H1 (cell line): ENCODE data around the gene PDE9A.

Source experiments
- CREB1 ChIP-seq: IDR thresholded peaks from 2 replicates; pipeline ENCODE4 v1.6.1; 2012; ENCODE audit warnings: inconsistent platforms
- EZH2 ChIP-seq: fragments of 200-600 bp; sonication (generic); IDR thresholded peaks from 2 replicates; pipeline ENCODE4 v1.7.1; 2012; ENCODE audit warnings: low read depth, mild to moderate bottlenecking, moderate library complexity, low read length, inconsistent platforms; ENCODE audit not compliant: severe bottlenecking
- POLR2A ChIP-seq, 2 experiments: IDR thresholded peaks; 1 replicate in 1 of 2; 2 replicates in 1 of 2; pipeline ENCODE4 v1.6.1; 2011; ENCODE audit warnings: low read depth in 2 of 2, low read length in 2 of 2, mild to moderate bottlenecking in 2 of 2; ENCODE audit errors: control extremely low read depth in 1 of 2
- RFX5 ChIP-seq: IDR thresholded peaks from 2 replicates; pipeline ENCODE4 v1.6.1; 2011; ENCODE audit warnings: low read depth, low read length, improper control_type of control experiment, borderline replicate concordance
- RNF2 ChIP-seq: fragments of 200-900, 300-1000 bp; sonication (generic); IDR thresholded peaks from 2 replicates; pipeline ENCODE4 v1.7.1; 2016; ENCODE audit warnings: borderline replicate concordance, low read depth, mild to moderate bottlenecking, antibody characterized with exemption, low read length; ENCODE audit not compliant: poor library complexity, severe bottlenecking; ENCODE audit errors: missing control alignments
- SP4 ChIP-seq: IDR thresholded peaks from 2 replicates; pipeline ENCODE4 v1.6.1; 2012; ENCODE audit warnings: low read length, inconsistent platforms
- TAF1 ChIP-seq: IDR thresholded peaks from 2 replicates; pipeline ENCODE4 v1.6.1; 2011; ENCODE audit warnings: mild to moderate bottlenecking, low read depth, low read length
- TF ChIP-seq, protein P1 (sequence below), 3 experiments: IDR thresholded peaks; 1 replicate in 2 of 3; 2 replicates in 1 of 3; pipeline versions ENCODE4 v1.5.1 to v1.6.1; 2011; ENCODE audit warnings: low read length in 3 of 3, mild to moderate bottlenecking in 3 of 3, inconsistent platforms in 2 of 3, low read depth in 1 of 3, moderate library complexity in 1 of 3; ENCODE audit not compliant: insufficient read depth in 1 of 3; ENCODE audit errors: control extremely low read depth in 1 of 3

DNA sequence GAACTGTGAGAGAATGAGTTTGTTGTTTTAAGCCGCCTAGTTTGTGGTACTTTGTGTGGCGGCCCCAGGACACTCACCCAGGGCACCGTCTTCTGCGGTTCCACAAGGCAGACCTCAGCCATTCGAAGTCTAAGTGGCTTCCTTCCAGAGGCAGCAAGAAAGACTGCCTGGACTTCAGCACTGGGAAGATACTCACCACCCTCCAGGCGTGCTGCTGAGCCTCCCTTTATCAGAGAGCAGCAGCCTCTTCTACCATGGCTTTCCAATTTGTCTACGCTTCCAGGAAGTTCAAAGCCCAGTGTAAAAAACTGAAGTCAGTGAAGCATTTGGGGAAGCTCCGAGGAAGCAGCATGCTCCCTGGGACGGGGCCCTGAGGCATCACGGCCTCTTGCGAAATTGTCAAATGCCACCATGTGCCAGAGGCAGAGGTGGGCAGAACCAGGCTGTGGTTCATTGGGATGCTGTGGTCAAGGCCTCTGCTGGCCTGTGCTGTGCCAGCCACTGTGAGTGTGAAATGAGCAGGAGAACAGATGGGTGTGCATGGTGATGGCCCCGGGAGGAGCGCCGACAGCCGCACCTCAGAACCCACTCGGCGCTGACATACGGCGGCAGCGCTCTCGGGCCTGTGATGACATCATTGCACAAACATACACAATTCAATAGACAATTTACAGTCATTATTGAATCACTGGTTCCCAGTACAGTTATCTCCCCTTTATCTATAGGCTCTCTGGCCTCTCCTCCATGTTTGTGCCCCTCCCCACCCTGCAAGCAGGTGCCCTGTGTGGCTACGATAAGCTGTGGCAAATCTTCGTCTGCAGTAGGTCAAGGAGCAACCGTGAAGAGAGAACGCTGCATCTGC, 110.4 kb downstream of the PDE9A start:
- TF ChIP-seq EZH2 (no peak), RFX5 (no peak), SP4 (no peak), POLR2A (IDR thresholded peaks at IDR 0.05; ENCODE audit: control extremely low read depth in 1 of 2, low read depth in 2 of 2, low read length in 2 of 2) (no peak), RNF2 (no peak), CREB1 (no peak), TAF1 (no peak)
- TF ChIP-seq, protein P1, sequence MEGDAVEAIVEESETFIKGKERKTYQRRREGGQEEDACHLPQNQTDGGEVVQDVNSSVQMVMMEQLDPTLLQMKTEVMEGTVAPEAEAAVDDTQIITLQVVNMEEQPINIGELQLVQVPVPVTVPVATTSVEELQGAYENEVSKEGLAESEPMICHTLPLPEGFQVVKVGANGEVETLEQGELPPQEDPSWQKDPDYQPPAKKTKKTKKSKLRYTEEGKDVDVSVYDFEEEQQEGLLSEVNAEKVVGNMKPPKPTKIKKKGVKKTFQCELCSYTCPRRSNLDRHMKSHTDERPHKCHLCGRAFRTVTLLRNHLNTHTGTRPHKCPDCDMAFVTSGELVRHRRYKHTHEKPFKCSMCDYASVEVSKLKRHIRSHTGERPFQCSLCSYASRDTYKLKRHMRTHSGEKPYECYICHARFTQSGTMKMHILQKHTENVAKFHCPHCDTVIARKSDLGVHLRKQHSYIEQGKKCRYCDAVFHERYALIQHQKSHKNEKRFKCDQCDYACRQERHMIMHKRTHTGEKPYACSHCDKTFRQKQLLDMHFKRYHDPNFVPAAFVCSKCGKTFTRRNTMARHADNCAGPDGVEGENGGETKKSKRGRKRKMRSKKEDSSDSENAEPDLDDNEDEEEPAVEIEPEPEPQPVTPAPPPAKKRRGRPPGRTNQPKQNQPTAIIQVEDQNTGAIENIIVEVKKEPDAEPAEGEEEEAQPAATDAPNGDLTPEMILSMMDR (IDR thresholded peaks at IDR 0.05; ENCODE audit: control extremely low read depth in 1 of 3, insufficient read depth in 1 of 3, low read depth in 1 of 3, low read length in 3 of 3), result no peak
